CD4-positive, alpha-beta T cell treated with Interleukin-2 at 100 ng/mL for 4 hours (primary cell): ENCODE results near the gene SH3RF3.
A peak's percentile ranks its signal among the peaks of the same experiment; 100 is the strongest.
"Not testable (repeated sequence)": the region's sequence is repeated elsewhere in the genome, so short reads cannot be mapped to it uniquely, and the experiment has no call there.

Experiments used
- DNase-seq: peaks from one replicate; pipeline ENCODE4 v3.0.0-alpha.2; 2020; ENCODE audit warnings: low spot score

Gene SH3RF3

DNA sequence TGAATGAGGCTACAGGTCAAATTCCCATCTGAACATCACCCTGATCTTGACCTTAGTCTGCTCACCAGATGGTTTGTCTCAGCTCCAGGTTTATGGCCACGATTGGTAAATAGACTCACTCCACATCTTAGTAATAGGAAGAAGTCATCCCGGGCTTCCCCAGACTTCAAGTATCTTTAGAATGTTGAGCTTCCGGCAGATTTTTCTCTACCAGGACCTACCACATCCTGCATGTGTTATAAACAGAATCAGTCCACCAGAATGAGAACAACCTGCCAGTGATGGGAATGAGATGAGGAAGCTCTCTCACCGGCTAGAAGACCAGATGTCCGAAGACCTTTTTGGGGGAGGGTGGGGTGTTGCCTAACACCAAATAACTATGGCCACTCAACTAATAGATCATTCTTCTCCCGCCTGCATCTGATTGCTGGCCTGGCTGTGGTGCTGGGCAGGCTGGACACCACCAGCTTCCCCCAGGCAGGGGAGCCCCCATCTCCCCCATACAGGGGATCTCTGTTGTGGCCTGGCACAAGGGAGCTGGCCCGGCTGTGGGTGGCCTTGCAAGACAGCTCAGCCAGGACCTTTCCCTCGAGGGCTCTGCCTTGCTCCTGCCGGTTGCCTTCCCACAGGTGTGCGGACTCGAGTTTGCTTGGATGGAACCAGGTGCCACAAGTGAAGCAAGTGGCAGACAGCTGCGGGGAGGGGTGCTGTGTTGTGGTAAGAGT is 88.5 kb downstream of the SH3RF3 start:
- DNase-seq, result peak; percentile 2

DNA sequence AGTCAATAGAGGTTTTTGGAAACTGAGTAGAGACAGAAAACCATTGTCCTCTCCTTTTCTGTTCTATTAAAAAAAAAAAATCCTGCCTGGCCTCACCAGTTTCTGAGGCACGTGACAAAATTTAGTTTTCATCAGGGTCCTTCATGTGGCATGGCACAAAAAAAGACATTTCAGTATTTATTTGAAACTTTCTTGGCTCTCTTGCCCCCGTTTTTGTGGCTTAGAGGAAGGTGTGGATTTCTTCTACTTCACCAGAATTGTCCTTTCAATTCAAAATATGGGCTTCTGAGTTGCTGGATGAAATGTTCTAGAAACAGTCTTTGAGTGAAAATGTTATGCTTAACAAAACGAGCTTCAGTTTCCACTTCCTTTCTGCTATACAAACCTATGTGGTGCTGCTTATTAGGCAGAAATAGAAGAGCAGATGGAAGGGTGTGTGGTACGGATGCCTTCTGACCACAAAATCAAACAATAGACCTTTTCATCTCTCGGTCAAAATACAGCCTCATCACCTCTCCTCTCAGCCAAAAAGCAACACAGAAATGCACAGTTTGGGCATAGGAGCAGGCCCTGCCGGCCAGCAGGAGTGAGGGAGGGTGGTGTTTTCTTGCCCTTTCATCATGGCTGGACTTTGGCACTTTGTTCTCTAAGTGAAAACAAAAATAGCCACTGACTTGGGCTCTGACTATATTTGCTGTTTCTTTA is 89.2 kb downstream of the SH3RF3 start:
- DNase-seq, result peak; percentile 3

DNA sequence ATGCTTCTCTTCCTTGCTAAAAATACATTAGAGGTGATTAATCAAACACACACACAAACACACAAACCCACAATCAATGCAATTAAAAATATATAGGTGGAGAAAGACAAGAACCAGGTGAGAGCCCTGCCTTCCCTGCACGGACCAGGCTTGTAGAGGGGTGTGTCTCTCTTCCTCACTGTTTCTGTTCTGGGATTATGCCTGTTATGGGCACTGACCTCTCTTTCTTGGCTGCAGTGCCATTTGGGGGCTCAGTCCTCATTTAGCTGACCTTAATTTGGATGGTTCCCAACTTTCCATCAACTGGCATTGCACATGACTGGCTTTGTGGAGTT is 89.8 kb downstream of the SH3RF3 start:
- DNase-seq, result no peak

DNA sequence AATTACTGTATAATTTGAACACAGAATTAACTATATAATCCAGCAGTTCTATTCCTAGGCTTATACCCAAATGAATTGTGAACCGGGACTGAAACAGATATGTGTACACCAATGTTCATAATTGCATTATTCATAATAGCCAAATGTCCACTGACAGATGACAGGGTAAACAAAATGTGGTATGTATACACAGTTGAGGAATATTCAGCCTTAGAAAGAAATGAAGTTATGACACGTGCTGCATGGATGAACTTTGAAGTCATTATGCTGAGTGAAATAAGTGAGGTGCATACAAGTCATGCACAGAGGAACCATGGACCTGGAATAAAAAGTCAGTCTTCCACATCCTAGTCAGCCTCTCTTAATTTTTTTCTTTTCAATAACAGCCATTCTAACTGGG is 91.9 kb downstream of the SH3RF3 start:
- DNase-seq, result no peak

DNA sequence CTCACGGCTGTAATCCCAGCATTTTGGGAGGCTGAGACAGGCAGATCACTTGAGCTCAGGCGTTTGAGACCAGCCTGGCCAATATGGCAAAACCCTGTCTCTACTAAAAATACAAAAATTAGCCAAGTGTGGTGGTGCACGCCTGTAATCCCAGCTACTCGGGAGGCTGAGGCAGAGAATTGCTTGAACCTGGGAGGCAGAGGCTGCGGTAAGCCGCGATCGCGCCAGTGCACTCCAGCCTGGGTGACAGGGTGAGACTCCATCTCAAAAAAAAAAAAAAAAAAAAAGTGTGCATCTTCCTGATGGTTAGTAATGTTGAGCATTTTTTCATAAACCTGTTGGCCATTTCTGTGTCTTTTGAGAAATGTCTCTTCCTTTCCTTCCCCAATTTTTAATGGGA is 92.3 kb downstream of the SH3RF3 start:
- DNase-seq, result not testable (repeated sequence)

DNA sequence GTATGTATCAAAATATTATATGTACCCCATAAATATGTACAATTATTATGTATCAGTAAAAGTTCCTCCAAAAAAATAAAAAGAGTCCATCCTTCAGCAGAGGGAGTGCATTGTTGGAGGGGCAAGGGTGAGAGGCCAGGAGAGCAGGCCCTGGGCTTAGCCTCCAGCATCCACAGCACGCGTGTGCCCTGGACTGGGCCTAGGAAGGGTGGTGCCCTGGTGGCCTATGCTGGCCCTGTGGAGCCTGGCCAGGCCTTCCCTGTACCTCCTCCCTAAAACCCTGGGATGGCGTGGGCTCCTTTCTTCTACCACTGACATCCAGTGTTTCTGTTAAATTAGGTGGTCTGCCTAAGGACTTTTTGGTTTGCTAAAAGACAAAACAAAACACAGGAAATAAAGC is 93.4 kb downstream of the SH3RF3 start:
- DNase-seq, result no peak

DNA sequence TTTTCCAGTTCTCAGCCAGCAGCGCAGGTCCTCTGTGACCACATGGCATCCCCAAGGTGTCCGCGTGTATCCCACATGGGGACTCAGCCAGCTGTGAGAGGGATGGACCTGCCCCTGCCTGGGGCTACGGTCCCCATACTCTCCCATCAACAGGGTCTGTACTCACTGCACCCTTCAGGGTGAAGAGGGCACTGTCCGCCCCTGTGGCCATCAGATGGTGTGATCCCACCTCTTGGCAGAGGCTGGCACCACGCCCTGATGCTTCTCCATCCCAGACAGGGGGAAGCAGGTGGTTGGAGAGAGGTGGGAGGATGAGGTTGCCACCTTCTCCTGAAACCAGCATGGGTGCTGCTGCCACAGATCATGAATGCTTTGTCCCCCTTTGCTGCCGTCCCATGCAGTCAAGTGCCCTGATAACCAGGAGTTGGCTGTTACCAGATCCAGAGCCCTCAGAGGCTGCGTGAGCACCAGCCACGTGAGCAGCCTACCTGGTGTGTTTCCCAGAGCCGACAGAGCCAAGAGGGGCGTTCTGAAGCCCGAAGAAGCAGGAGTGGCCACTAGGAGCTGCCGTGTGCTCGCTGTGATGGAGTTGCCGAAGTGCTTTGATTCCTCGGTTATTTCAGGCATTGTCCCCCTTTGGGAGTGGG is 93.9 kb downstream of the SH3RF3 start:
- DNase-seq, result no peak

DNA sequence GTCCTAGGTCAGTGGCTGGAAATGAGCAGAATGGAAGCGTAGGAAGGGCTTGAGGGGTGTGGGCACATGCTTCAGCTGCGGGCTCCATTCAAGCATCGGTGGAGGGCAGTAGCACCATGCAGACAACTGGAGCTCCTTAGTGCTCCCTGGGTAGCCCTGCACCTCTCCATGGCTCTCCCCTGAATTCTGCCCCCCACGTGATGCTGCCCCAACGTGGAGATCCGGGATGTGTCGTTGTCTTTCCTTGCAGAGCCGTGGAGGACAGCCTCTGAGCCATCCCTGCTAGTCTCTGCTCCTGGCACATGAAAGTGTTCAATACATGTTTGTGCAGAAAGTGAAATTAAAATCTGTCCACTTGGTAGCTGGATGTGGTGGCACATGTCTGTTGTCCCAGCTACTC is 94.5 kb downstream of the SH3RF3 start:
- no peak for DNase-seq

DNA sequence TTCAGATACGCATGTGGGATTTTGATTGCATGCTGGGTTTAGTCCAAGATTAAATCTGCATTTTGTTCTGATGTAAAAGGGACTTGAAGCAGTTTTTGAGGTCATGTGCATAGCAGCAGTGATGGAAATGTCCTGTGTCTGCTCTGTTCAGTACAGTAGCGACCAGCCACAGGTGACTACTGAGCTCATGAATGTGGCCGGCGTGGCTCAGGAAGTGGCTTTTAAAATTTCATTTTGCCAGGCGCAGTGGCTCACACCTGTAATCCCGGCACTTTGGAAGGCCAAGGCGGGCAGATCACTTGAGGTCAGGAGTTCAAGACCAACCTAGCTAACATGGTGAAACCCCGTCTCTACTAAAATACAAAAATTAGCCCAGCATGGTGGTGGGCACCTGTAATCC is 95.3 kb downstream of the SH3RF3 start:
- not testable (repeated sequence) for DNase-seq

DNA sequence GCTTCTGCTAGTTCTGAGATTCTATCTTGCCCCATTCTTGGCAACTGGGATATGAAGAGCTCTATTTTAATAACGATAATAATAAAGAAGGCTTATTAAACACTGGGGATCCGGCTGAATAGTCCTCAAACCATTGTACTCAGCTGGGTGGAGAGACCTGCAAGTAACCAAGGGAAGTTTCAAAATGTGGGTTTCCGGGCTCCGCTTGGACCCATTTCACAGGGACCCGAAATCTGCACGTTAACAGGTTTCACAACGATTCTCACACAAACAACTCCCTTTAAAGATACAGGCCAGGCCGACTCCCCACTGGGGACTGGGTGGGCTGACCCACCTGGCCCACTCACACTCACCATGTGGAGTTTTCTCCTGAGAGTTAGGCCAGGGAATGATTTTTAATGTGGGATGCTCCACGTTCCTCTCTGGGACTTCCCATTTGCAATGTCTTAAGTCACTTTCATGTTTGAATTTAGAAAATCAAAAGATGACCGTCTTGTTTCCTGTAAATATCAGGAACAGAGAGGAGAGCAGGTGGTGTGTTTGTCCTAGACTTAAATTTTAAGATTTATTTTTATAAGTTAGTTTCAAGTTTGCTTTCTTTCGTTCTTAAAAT is 96.3 kb downstream of the SH3RF3 start:
- DNase-seq, result no peak

DNA sequence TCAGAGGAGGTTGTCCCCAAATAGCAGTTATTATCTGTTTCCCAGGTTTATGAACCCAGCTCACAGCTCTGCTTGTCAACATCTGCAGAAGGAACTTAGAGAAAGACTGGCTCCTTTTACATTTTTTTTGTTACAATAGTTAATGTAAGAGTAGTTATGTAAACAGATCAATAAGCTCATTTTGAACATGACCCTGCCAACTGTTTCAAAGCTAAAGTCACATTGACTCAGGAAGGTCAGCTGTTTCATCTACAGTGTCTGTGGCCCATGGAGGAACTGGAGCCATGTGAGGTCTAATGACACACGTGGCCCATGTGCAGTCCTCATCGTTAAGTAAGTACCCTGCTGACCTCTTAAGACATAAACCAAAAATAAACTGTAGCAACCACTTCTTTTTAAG is 97.1 kb downstream of the SH3RF3 start:
- no peak for DNase-seq

DNA sequence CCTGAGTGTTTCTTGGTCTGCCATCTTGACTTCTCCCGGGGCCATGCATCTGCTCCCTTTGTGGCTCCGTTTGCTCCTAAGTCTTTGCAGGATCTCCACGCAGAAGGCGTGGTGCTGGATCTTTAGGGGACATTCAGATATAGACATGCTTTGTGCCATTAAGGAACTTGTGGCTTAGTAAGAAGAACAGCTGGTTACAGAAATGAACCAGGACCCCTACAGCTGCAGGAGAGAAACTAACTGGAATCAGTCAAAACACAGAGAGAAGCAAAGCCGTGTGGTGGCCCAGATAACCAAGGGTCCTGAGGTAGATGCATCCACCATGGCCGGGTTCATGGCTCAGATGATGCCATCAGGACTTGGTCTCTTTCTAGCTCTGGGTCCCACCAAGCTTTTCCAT is 97.6 kb downstream of the SH3RF3 start:
- DNase-seq, result no peak

DNA sequence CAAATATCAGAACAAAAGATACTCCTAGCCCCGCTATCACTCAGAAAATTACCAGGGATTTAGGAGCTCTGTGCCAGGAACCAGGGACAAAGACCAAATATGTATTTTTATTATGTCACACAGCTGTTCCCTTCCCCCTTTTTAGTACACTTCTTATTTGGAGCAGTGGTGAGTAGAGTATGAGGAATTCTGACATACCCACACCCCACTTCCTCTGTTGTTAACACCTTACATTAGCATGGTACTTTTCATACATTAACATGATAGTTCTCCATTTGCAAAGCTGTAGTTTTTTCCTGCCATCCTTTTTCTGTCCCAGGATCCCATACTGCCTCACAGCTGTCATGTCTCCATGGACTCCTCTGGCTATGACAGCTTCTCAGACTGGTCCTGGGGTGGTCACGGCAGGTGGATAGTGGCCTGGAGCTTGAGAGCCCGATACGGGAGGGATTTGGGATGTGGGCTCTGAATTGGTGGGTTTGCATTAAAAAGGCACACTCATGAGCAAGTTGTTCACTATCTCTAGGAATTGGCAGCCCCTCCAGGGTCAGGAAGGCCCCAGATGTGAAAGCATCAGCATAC is 100.2 kb downstream of the SH3RF3 start:
- no peak for DNase-seq

DNA sequence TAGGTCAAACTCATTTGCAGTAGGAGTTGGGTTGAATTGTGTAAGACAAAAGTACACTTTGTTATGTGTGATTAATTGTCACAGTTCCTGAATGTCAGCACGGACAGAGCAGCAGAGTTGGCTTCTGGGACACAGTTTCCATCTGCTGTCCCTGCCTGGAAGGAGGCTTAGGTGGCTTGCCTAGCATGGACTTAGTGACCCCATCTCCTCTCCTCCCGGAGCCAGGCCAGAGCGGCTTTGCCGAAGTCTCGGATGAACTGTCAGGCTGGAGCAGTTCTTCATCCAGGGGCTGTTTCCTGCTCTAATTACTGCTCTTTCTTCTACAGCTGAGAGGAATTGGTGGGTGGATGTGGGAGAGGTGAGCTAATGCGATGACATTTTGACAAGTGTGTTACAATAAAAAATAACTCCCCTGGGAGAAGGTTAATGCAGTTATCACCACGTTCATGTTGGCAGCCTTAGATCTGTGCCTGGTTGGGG is 102.0 kb downstream of the SH3RF3 start:
- no peak for DNase-seq

DNA sequence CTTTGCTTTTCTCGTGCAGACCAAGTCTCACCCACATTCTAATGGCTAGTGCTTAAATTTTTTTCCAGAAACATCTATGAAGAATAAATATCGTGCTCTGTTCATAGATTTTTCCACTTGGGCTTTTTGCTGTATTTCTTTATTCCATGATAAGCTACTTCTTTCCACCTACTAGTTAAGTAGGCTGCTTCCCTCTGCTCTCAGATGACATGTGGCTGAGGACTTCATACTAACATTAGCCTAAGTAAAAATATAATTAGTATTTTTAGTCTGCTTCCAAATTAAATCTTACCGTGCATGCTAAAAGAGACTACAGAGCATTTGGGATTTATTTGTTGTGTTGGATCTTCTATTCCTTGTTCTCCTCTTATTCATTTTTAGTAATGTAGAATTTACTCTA is 102.4 kb downstream of the SH3RF3 start:
- DNase-seq, result no peak

DNA sequence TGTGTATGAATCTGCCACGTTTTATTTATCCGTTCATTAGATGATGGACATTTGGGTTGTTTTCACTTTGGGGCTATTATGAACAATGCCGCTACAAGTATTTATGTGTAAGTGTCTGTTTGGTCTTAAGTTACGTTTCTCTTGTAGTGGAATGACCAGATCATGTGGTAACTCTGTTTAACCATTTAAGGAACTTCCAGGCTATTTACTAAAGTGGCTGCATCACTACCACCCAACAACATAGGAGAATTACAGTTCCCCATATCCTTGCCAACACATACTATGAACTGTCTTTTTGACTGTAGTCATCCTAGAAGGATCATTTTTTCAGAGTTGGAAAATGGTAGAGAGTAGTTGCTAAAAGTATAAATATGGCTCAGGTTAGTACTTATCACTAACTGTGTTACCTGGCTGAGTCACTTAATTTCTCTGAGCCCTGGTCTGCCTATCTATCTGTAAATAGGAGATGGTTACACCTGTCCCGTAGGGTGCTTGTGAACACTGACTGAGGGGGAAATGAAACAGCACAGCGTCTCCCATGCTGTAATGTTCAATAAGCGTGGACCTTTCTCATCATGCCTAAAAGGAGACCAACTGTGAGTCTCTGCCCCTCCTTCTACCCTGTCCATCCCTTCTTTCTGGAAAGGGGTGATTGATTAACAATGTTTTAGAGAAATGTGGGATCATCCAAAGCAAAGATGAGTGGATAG is 103.1 kb downstream of the SH3RF3 start:
- no peak for DNase-seq

DNA sequence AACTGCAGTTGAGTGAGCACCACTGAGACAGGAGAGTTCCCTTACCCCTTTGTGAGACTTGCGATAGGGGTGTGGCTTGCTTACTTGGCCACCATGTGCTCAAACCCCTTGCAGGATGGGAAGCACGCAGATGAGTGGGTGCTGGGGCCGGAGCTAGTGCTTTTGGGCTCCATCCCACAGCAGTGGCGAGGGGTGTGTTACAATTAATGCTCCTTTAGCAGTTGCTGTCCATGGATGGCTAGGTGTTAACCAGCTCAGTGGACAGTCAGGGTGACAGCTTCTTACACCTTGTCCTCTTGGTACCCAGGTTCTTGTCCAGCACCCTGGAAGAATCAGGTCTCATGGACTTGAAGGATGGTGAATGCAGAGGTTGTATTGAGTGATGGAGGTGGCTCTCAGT is 103.9 kb downstream of the SH3RF3 start:
- no peak for DNase-seq

DNA sequence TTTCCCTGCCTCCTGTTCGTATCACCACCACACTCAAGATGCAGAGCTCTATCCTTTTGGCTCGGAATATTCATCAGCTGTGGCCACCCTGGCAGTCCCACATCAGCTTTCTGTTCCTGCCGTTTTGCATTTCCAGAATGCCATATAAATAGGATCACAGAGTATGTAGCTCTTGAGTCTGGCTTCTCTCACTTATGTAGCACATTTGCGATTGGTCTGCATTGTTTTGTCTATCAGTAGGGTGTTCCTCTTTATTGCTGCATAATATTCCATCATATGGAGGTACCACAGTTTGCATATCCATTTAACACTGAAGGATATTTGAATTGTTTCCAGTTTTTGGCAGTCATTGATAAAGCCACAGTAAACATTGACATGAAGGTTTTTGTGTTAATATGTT is 104.6 kb downstream of the SH3RF3 start:
- DNase-seq, result no peak

DNA sequence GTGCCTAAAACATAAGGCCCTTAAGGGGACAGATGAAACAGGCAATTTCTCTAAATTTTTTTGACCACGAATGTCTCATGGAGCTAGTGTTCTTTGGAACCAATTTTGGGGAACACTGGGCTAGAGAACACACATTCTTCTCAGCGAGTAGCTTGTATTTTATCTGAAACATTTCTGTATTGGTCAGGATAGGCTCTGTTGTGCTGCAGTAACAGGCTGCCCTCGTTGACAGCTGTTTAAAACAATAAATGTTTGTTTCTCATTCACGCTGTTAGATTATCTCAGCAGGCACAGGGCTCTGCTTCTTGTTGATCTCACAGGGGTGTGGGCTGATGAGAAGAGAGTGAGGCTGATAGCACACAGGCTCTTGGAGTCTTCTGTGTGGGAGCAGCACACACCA is 105.3 kb downstream of the SH3RF3 start:
- DNase-seq, result no peak

DNA sequence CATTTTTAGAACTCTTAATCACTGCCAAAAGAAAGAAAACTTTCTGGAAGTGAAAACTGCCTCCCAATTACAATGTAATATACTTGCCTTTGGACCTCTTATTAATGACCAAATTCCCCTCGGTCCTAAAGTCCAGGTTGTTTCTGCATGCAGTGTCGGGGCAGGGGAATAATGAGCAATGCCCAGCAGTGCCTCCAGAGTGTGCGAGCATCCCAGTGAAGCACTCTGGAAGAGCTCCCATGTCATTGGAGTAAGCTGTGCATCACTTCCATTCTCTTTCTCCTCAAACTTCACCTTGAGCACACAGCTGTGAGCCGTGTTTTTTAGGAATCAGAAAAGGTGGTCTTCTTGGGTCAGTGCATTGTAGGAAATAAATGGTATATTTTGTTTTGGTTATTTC is 107.1 kb downstream of the SH3RF3 start:
- DNase-seq, result no peak

DNA sequence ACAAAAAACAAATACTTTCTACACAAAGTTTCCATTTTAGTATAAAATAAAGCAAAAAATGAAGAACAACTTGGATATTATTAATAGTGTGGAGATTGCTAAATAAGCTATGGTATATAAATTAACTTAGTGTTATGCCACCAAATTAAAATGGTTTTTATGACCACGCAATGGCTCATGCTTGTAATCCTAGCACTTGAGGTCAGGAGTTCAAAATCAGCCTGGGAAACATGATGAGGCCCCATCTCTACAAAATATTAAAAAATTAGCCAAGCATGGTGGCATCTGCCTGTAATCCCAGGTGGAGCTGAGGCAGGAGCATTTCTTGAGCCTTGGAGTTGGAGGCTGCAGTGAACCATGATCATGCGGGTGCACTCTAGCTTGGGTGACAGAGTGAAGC is 108.8 kb downstream of the SH3RF3 start:
- DNase-seq, result no peak

DNA sequence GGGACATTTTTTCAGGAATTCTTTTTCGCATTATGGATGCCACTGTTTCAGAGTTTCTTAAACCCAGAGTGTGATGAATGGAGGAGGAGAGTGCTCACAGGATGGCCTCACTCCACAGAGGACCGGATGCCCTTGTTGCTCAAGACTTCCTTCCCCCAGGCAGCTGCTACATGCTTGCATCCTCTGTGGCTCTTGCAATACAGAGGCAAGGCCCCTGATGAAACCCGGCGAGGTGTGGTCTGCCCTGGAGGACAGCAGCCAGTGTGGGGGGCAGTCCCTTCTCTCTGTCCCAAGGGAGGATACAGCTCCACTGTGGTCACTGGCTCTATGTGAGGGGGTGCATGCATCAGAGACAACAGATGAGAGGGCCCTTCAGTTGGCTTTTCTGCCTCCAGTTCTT is 109.6 kb downstream of the SH3RF3 start:
- peak; percentile 19 for DNase-seq
